Measurements from ENCODE around the gene STOML1.
A peak's percentile ranks its signal among the peaks of the same experiment; 100 is the strongest.

STOML1 gene

DNA sequence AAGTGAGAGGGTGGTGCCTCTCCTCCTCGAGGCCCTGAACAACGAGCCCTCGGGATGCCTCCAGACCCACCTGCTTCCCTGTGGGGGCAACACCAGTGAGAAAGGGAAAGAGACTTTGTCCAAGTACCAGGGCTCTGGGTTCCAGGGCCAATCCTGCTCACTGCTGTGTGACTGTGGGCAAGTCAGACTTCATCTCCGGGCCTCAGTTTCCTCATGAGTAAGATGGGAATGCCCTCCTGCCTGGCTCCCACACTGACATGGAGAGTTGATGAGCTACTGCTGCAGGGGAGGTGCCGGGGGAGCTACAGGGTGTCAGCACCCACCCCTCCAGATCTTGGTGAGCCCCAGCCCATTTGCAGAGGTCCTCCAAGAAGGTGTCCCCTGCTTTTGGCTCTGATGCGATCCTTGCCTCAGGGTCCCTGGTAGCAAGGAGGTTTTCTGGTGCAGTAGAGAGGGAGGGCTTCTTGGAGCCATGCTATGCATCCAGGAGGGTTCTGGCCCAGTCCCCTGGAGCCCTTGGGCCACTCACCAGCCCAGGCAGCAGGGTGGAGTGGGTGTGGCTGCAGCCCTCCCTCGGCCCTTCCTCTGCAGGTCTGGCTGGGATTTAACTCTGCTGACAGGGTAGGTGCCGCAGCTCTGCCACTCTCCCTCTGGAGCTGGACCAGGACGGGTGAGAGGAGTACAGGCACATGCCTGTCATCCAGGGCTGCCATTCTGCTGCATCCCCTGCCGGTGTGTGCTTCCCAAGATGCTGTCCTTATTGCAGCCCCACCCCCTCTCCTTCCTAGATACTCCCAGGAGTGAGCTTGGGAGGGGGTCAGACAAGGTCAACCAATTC lies 39.0 kb downstream of the STOML1 start:
- in situ Hi-C loops (cut with HindIII; ENCODE audit: low pct_ligation_motif_present, low pct_unique_long_range_greater_than_20kb, low sequenced_read_pairs), result no loop called here
- DNase-seq, result no peak

DNA sequence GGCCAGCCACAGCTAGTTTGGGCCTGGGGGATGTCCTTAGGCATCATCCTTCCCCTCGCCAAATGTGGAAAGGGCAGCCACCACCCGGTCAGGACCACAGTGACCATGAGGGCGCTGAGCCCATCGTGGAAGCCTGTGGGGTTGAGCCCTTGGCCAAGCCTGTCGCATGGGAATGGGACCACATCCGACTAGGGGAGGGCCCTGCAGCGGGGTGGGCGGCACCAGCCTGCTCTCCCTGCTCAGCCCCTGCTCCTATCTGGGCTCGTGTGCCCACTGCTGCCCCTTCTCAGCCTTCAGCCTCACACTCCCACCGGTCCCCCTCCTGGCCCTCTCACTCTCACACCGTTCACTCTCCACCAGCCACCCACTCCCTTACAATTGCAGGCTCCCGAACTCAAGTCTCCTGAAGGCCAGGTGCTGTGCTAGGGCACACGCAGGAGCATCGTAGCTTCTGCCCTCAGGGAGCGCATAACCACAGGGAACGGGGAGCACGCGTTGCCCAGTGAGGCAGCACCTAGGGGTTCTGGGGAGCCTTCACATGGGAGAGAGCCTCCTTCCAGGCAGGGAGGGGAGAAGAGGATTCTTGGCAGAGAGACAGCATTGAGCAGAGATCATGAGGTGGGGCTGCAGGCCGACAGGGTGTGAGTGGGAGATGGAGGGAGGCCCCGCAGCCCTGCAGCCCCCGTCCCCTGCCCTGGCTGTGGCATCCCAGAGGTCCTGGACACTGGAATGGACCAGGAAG lies 39.8 kb downstream of the STOML1 start:
- DNase-seq, result no peak
- in situ Hi-C loops (cut with HindIII; ENCODE audit: low pct_ligation_motif_present, low pct_unique_long_range_greater_than_20kb, low sequenced_read_pairs), result no loop called here

DNA sequence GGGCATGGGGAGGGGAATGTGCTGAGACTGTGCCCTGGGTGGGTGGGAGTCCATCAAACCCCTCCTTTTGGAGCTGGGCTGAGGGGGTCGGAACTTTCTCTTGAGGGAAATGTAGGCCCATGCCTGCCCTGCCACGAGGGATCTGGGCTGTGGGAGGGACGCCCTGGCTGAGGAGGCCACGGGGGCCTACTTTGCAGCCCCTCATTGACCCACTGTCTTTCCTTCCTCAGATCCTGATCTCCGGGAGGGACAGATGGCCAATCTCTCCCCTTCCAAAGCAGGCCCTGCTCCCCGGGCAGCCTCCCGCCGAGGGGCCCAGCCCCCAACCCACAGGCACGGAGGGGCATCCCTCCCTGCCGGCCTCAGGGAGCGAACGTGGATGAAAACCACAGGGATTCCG lies 40.5 kb downstream of the STOML1 start:
- in situ Hi-C loops (cut with HindIII; ENCODE audit: low pct_ligation_motif_present, low pct_unique_long_range_greater_than_20kb, low sequenced_read_pairs), result no loop called here
- DNase-seq, result no peak

DNA sequence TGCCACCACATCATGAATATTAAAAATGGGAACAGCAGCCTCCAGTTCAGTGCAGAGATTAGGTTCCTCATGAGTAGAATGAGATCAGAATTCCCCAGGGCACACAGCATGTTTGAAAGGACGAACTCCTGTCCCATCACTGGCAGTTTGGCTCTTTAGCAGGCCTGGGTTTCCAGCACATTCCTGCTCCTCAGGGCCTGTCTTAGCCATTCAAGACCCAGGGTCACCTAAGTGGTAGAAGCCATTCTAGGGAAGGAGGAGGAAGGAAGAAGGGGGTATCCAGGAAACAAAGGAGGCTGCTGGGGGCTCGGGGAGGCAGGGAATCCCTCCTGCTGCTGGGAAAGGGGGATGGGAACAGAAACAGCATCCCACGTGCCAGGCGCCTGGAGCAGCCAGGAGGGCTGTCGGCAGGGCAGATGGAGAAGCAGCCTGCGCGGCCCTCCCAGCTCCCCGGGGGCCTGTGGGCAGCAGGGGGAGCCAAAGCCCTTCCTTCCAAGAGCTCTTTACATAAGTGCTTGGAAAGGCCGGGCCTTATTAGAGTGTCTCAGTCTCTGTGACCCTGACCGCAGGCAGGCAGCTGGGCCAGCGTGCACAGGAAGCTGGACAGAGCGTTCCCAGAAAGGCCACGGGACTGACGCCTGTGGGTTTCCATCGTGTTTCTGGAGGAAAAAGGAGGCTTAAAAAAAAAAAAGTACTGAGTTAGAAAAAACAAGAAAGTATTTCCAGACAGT lies 41.1 kb downstream of the STOML1 start:
- peak; percentile 87 for DNase-seq
- in situ Hi-C loops (cut with HindIII; ENCODE audit: low pct_ligation_motif_present, low pct_unique_long_range_greater_than_20kb, low sequenced_read_pairs), result no loop called here

DNA sequence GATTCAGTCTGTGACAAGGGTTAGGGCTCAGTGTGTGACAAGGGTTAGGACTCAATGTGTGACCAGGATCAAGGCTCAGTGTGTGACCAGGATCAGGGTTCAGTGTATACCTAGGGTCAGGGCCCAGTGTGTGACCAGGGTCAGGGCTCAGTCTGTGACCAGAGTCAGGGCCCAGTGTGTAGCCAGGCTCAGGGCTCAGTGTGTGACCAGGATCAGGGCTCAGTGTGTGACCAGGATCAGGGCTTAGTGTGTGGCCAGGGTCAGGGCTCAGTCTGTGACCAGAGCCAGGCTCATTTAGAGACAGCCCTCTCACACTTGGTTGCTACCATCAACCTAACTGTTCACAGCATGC lies 41.6 kb downstream of the STOML1 start:
- no peak for DNase-seq
- in situ Hi-C loops (cut with HindIII; ENCODE audit: low pct_ligation_motif_present, low pct_unique_long_range_greater_than_20kb, low sequenced_read_pairs), result no loop called here

DNA sequence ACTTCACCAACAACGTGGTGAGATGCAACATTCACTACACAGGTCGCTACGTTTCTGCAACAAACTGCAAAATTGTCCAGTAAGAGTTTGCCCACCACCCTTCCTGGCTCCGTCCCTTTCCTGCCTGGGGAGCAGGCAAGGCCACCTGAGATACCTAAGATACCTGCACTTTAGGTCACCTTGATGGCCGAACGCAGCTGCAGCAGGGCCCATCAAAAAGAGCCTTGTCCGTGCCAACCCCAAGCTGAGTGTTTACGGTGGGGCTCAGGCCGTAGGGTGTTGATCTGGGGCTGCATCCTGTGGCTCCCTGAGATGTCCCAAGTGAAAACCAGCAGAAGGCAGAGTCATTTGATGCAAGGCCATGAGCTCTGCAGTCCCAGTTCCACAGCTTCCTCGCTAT lies 42.6 kb downstream of the STOML1 start:
- in situ Hi-C loops (cut with HindIII; ENCODE audit: low pct_ligation_motif_present, low pct_unique_long_range_greater_than_20kb, low sequenced_read_pairs), result no loop called here
- no peak for DNase-seq

DNA sequence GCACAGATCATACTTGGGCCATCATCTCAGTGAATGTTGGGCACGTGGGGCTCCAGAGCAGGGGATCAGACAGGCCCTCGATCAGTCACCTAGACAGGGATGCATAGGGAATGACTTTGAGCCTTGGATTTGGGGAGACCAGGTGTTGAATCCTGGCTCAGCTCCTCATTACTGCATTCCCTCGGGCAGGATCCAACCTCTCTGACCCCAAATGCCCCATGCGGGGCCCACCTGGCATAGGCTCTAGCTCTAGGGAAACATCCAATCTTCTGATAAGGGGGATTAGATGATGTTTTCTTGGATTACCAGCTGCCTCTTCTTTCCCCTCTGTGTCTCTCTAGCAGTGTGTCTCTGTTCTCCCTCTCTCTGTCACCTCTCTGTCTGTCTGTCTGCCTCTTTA lies 43.1 kb downstream of the STOML1 start:
- in situ Hi-C loops (cut with HindIII; ENCODE audit: low pct_ligation_motif_present, low pct_unique_long_range_greater_than_20kb, low sequenced_read_pairs), result no loop called here

DNA sequence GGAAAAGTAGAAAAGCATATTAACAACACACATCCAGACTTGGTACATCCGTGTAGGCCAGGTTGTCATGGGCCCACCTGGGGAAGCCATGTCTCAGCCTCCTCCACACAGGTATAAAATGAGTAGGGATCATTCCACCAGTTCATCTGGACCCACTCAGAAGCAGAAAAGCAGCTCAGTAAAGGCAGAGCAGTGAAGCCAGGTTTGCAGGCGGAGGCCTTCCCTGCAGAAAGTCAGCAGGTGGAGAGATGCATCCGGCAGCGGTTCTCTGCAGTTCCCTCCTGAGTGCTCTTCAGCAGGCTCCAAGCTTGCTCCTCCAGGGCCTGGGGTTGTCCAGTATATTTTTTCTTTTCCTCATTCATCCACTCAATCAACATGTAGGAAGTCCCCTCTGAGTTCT lies 43.7 kb downstream of the STOML1 start:
- no peak for DNase-seq
- in situ Hi-C loops (cut with HindIII; ENCODE audit: low pct_ligation_motif_present, low pct_unique_long_range_greater_than_20kb, low sequenced_read_pairs), result no loop called here

More for the DNA sequence above, 43.1 kb downstream of the STOML1 start:
- DNase-seq, result no peak

DNA sequence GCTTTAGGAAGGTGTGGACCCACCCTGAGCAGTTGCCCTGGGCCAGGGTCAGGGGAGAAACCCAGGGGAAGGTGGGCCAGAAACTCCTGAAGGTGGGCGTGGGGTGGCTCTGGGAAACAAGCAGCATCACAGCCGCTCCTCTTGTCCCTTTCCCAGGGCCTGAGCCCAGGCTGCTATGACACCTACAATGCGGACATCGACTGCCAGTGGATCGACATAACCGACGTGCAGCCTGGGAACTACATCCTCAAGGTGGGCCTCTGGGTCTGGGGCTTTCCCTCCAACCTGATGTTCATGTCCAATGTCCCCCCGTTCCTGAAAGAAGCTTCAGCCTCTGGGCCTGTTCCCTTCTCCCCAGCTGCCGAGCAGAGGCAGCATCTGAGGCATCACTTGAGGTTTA lies 44.4 kb downstream of the STOML1 start:
- in situ Hi-C loops (cut with HindIII; ENCODE audit: low pct_ligation_motif_present, low pct_unique_long_range_greater_than_20kb, low sequenced_read_pairs), result no loop called here
- no peak for DNase-seq

DNA sequence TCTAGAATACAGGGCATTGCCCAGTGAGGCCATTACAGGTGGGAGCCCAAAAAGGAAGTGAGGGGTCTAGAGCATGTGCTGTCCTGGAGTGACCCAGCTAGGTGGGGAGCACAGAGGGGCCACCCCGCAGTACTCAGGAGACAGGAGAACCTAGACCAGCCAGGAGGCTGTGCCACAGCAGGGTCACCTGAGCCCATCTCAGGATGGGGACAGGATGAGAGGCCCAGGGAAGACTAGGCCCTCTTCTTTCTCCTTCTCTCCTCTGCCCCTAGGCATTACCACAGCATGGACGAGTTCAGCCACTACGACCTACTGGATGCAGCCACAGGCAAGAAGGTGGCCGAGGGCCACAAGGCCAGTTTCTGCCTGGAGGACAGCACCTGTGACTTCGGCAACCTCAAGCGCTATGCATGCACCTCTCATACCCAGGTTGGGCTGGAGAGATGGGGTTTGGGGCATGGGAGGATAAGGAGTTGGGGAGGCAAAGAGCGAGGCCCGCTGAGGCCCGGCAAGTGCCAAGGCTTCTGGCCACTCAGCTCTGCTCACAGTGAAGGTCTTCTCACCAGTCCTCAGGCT lies 45.2 kb downstream of the STOML1 start:
- no peak for DNase-seq
- in situ Hi-C loops (cut with HindIII; ENCODE audit: low pct_ligation_motif_present, low pct_unique_long_range_greater_than_20kb, low sequenced_read_pairs), result no loop called here

DNA sequence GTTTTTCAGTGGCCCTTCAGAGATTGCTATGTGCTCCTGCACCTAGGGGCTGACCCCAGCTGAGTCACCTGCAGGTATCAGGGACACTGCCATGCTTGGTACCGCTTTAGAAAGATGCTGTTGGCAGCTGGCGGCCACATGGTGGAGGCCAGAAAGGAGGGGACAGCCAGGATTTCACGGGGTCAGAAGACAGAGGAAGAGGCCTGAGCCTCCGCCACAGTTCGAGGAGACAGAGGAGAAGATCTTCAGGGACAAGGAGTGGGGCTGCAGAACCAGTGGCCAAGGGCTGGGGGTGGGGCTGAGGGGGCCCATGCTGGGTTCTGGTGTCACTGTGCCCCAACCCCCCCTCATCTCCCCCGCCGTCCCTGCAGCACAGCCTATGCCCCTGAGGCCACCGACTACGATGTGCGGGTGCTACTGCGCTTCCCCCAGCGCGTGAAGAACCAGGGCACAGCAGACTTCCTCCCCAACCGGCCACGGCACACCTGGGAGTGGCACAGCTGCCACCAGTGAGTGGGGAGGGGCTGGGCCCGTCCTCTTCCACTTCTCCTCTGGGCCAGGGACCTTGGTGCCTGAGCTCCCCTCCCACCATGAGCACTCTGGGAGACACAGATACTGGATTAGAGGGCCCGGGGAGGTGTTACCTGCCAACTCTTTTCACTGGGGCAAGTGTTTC lies 45.9 kb downstream of the STOML1 start:
- DNase-seq, result no peak
- in situ Hi-C loops (cut with HindIII; ENCODE audit: low pct_ligation_motif_present, low pct_unique_long_range_greater_than_20kb, low sequenced_read_pairs), result no loop called here

DNA sequence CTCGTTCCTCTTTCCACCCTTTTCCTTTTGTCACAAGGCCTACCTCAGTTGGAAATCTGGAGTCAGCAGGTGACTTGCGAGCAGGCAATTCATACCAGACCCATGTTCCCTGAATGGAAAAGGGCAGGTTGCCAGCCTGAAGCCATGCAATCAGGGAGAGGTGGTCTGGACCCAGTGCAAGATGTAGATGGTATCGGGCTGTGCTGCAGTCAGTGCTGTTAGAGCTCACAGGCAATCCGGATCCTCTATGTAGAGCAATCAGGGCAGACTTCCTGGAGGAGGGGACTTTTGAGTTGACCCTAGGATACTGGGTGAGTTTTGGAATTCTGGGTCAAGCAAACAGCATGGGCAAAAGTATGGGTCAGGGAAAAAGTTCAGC lies 47.0 kb downstream of the STOML1 start:
- no peak for DNase-seq
- in situ Hi-C loops (cut with HindIII; ENCODE audit: low pct_ligation_motif_present, low pct_unique_long_range_greater_than_20kb, low sequenced_read_pairs), result no loop called here

DNA sequence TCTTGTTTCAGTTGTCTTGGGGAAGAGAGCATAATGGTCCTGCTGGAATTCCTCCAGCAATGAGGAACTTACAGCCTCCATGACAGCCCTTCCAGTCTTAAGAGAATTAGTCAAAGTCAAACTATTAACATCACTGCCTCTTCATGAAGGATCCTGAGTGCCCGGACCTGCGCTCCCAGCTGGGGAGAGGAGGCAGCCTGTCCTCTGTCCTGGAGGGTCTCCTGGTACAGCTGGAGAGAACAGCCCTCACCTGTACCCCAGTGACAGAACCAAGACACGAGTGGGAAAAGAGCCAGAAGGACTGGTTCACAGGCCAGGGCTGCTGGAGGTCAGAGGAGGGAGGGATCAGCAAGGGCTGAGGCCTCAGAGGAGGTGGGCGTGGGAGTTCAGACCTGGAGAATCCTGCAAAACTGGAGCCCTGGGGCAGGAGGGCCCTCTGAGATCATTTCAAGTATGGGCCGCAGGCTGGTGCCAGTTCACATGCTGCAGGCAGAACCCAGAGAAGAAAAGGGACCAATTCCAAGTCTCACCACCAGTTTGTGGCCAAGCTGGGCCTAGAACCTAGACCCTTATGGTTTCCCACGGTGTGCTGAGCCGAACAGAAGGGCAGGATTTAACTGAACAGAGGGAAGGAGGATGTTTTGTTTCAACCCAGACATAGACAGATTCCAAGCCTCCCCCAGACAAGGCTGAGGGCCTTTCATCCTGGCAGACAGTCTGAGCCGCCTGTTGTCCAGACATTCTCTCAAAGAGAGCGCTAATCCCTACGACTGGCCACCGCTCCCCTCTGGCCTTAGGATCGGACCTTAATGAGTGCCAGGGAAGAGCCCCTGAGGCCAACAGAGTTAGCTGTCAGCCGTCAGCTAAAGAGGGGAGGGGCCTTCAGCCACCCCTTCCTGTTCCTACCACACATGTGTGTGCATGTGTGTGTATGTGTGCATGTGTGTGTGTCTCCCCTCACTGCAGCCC lies 47.6 kb downstream of the STOML1 start:
- no peak for DNase-seq
- in situ Hi-C loops (cut with HindIII; ENCODE audit: low pct_ligation_motif_present, low pct_unique_long_range_greater_than_20kb, low sequenced_read_pairs), result no loop called here

DNA sequence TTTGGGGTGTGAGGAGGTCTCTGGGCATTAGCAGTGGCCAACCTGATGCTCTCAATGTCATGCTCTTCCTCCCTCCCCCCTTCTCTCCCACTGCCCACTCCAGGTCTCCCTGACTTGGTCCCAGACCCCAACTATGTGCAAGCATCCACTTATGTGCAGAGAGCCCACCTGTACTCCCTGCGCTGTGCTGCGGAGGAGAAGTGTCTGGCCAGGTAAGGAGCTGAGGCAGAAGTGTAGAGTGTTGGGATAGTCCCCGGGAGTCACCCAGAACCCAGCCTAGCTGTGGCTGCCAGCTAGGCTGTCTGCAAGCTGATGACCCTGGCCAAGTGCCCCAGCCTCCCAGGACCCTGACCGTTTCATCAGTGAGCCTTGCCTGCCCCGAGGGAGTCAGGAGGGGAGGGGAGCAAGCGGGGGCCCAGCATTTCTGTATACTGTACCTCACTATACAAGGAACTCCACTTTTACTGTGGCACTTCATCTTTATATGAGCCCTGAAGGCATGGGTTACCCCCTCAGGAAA lies 49.3 kb downstream of the STOML1 start:
- in situ Hi-C loops (cut with HindIII; ENCODE audit: low pct_ligation_motif_present, low pct_unique_long_range_greater_than_20kb, low sequenced_read_pairs), result no loop called here
- DNase-seq, result no peak

DNA sequence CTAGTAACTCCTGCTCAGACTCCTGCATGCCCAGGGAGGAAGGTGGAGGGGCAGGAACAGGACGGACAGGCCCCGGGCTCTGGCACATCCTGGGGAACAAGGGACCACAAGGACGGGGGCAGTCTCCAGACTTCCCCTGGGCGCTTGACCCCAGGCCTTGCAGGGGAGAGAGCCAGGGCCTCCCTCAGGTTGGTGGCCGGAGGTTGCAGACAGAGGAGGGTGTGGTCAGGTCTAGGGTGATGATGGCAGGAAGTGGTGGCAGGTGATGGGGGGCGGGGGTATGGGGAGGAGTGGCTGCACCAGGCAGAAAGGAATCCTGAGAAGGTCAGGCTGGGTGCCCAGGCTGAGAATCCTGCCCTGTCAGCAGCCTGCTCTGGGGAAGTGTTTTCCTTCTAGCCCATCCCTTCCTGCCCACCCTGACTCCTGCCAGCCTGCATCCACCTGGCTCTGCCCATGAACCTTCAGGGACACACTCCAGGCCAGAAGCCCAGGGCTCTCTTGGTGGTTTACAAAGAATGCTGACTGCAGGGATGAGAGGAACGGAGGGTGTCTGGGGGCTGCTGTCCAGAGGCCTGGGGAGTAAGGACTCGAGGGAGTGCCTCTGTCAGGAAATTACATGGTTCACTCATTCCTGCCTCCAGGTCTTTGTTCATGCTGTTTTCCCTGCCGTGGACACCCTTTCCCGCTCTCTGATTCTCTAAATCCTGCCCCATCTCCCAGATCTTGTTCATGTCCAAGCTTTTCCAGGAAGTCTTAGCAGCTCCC lies 50.0 kb downstream of the STOML1 start:
- in situ Hi-C loops (cut with HindIII; ENCODE audit: low pct_ligation_motif_present, low pct_unique_long_range_greater_than_20kb, low sequenced_read_pairs), result no loop called here
- no peak for DNase-seq

DNA sequence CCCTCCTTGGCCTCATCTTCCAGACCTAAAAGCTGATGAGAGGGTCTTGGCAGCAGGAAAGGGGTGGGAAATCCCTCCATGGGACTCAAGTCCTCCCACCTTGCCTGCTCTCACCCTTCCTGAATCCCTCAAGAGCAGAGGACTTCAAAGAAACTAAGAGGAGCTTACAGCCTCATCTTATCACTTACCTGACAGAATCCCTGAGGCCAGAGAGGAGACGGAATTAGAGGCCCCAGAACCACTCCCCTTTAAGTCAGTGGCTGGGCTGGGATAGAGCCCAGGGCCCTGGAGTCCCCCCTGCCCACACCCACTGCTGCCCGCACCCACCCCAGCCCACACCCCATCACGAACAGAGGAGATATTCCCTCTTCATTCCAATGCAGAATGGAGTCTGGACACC lies 50.6 kb downstream of the STOML1 start:
- DNase-seq, result no peak
- in situ Hi-C loops (cut with HindIII; ENCODE audit: low pct_ligation_motif_present, low pct_unique_long_range_greater_than_20kb, low sequenced_read_pairs), result no loop called here

DNA sequence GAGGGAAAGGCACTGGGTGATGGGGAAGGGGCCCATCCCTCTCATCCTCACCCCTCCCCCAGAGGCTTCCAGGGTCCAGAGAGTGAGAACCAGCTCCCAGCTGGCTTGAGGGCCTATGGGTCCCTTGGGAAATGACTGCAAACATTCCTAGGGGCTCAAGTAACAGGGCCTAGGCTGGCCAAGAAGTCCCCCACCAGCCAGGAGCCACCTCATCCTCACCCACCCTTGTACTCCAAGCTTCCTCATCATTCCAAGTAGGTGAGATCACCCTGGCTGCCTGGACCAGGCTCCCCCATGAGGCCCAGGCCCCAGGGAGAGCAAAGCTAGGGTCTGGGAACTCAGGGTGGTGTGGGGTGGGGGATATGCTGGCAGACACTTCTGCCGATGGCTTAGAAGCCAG lies 51.1 kb downstream of the STOML1 start:
- in situ Hi-C loops (cut with HindIII; ENCODE audit: low pct_ligation_motif_present, low pct_unique_long_range_greater_than_20kb, low sequenced_read_pairs), result no loop called here
- peak; percentile 59 for DNase-seq

Data from ACHN (cell line).